Left cardiac atrium (tissue), 4 donors: ENCODE measurements around the gene NCEH1. TPM values are rescaled to one million over a fixed set of nuclear protein-coding genes. Genes with fewer than 3 reads are reported as not detected.
"Not testable (repeated sequence)": the region's sequence is repeated elsewhere in the genome, so short reads cannot be mapped to it uniquely, and the experiment has no call there.

ENCODE experiments used
- ATAC-seq, 2 donors: fragments of 200-7000 bp; cut with Tn5 transposase; one replicate each; pipeline ENCODE4 v1.9.1; 2020; ENCODE audit warnings: mild to moderate bottlenecking in 2 of 2, moderate library complexity in 2 of 2
- DNase-seq: peaks from one replicate; pipeline ENCODE4 v3.0.0-alpha.2; 2020
- intact Hi-C, 2 donors: fragments of 100-400 bp; cut with DNase I; formaldehyde crosslinking; loops; one replicate each; pipeline versions ENCODE4 v1.14.1 to v1.15.1; 2022 to 2023
- long read RNA-seq: library from polyadenylated mRNA; unstranded; transcript quantifications from one replicate; pipeline ENCODE4 v2.0.0, GENCODE V29; 2021
- total RNA-seq, 2 donors: library from RNA; stranded (reverse); fragmentation: NEBNext Ultra II Directional; extraction: Animal tissue kit (Norgen Biotek cat#: 25700); gene quantifications; one replicate each; pipeline ENCODE4 v1.2.1, GENCODE V29; 2021
- donor health status: DM: no; HTN: yes; CAD: no.
- donor health status: DM: no; HTN: yes; CAD: no; lungs with severe emphysema.
- donor health status: DM: yes; HTN: yes; CAD: no.
- donor health status: Dilated cardiomyopathy.

NCEH1 gene, protein sequence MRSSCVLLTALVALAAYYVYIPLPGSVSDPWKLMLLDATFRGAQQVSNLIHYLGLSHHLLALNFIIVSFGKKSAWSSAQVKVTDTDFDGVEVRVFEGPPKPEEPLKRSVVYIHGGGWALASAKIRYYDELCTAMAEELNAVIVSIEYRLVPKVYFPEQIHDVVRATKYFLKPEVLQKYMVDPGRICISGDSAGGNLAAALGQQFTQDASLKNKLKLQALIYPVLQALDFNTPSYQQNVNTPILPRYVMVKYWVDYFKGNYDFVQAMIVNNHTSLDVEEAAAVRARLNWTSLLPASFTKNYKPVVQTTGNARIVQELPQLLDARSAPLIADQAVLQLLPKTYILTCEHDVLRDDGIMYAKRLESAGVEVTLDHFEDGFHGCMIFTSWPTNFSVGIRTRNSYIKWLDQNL
- 10 to 100 TPM; 21.4 to 25.5 TPM for total RNA-seq
- long read RNA-seq, full-length matches to known transcripts: 10 of 12 reads
- long read RNA-seq, partial matches to known transcripts: 0 of 12 reads
- long read RNA-seq, other reads (novel, unspliced or antisense): 2 of 12 reads

DNA sequence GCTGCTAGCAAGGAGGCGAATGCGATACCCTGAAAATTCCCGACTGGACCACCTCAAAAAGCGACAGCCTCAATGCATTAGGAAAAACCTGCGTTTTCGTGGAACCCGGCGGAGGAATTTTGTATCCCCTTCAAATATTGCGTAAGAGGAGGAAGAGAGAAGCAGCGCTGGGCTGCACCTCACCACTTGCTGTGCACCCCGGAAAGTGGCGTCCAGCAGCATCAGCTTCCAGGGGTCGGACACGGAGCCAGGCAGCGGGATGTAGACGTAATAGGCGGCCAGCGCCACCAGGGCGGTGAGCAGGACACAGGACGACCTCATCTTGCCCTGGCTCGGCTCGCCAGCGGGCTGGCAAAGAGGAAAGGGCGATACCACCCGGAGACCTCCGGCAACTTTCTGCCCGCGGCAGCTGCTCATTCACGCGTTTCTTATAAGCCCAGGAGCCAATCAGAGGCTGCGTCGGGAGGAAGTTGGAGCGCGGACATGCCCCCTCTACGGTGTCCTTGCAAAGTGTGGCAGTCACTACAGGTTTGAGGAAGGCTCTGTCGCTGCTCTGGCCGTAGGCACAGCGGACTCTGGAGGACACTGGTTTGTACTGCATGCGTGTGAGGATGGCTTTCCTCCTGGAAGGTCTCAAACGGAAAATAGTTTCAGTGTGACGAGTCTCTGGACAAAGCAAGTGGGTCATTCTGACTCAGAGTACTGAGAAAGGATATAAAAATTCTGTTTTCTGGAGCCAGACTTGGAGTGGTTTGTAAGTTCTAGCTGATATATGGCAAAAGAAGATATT, at the start of gene NCEH1:
Gene NCEH1 (minus strand): TSS at position 404 of the 790 bp plus-strand sequence. CDS start 83 bp downstream, at position 321.
- ATAC-seq (peak; percentile 98), DNase-seq (peak; percentile 92)
- intact Hi-C loops: loop anchor here in 1 of 2 donors (5.0 kb wide), 1 partner anchor 39 kb away; no protein-coding TSS in a partner anchor

- ATAC-seq, intact Hi-C loops: not testable (repeated sequence)
Measured at GRCh38 chr3:172760416-172760815, 49.5 kb upstream of the NCEH1 start.

DNA sequence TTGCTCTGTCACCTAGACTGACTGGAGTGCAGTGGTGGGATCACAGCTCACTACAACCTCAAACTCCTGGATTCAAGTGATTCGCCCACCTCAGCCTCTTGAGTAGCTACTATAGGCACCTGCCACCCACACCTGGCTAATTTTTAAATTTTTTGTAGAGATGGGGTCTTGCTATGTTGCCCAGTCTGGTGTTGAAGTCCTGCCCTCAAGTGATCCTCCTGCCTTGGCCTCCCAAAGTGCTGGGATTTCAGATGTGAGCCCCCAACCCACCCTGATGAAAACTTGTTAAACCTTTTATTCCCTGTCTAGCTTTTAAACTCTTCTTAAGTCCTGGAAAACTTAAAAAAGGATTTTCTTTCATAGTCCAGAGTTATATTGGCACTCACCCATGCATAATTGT, 42.3 kb upstream of the NCEH1 start:
- intact Hi-C loops: no loop called here
- ATAC-seq (no peak), DNase-seq (no peak)

More at GRCh38 chr3:172760416-172760815, 49.5 kb upstream of the NCEH1 start:
- not testable (repeated sequence) for DNase-seq

GRCh38 chr3:172752651-172753050, 41.8 kb upstream of the NCEH1 start:
- intact Hi-C loops: no loop called here
- DNase-seq: no peak
- no peak for ATAC-seq

- ATAC-seq: peak in 1 of 2 donors; percentile 30
- intact Hi-C loops: no loop called here
- DNase-seq: no peak
Measured at GRCh38 chr3:172751175-172751704, 40.4 kb upstream of the NCEH1 start.

DNA sequence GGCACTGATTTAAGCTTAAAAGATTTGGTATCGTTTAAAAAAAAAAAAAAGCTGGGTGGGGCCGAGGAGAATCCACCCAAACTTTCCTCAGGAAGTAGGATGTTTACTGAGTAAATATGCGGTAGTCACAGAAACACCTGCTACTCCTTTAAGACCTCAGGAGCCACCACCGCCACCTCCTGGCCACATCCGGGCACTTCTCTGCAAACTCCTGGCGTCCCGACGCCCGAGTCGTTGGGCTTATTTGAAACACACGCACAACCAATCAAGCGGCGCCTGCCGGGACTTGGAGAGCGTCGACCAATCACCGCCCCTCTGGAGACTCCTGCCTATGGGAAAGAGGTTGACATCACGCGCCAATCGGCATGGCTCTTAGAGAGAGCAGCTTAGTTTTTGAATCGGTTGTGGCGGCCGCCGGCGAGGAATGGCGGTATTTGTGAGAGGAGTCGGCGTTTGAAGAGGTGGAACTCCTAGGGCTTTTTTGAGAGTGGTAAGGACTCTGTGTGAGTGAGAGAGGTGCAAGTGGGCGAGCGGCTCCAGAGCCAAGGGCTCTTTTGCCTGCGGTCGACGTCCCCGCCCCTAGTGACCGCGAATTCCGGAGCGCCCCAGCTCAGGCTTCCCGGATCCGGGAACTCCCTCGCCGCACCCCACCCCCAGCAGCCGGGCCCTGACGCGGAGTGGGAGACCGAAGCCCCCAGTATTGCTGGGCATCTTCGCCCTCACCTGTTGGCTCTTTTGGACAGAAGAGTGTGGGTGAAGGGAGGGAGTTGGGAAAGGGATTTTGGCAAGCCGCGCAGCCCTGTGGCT, 39.7 kb upstream of the NCEH1 start, which contains the start of gene ECT2:
Gene ECT2 (plus strand): TSS at position 359 of the 807 bp plus-strand sequence. CDS start 3,805 bp downstream, outside the sequence.
- ATAC-seq (peak; percentile 98 to 99), DNase-seq (peak; percentile 100)
- intact Hi-C loops: loop anchor here in 1 of 2 donors (1.0 kb wide), 1 partner anchor 76 kb away; no protein-coding TSS in a partner anchor

DNA sequence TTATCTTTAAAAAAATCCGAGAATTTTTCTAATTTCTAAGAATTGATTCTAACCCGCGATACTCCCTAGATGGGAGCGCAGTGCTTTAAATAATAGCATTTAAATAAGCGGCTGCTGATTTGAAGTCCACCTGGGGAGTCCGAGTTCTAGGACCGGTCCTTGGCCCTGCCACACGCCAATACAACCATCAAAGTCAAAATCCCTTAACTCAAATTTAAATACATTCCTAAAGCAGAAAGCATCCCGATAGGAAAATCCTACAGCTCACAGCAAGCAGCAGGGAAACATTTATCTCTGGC, 39.2 kb upstream of the NCEH1 start:
- no peak for DNase-seq
- intact Hi-C loops: loop anchor here in 1 of 2 donors (1.0 kb wide), 1 partner anchor 76 kb away; no protein-coding TSS in a partner anchor
- peak in 1 of 2 donors; percentile 0 for ATAC-seq

DNA sequence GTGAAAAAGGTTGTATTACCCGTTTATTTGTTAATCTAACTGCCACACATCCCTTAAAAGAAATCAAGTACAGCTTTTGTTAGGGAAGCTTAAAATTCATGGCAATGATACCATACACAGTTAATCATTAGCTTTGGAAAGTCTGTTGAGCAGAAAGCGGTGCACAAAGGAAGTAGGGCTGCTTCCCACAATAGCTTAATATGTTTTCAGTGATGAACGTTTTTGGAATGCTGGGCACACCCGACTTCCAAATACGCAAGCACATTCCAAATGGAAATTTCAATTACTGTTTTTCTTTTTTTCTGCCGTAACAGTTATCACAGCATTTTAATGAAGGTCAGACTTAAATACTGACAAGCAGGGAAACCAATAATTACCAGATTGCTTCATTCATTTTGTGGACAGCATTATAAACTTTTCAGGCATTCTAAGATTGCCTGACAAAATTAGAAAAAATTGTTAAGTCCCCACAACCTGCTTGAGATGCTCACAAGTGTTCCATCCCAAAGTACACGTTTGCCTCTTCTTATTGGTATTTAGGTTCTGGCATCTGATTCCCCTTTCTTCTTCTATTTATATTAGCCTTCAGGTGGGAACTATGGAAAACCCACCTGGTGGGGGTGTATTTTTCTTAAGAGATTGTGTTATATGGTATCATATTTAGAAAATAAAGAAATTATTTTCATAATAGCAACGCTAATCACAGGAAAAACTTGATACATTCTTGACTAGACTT, 38.5 kb upstream of the NCEH1 start:
- peak in 1 of 2 donors; percentile 64 for ATAC-seq
- intact Hi-C loops: no loop called here
- DNase-seq: peak; percentile 25

- no peak for DNase-seq
- ATAC-seq: no peak
- intact Hi-C loops: no loop called here
Measured at GRCh38 chr3:172746475-172746874, 35.6 kb upstream of the NCEH1 start.

DNA sequence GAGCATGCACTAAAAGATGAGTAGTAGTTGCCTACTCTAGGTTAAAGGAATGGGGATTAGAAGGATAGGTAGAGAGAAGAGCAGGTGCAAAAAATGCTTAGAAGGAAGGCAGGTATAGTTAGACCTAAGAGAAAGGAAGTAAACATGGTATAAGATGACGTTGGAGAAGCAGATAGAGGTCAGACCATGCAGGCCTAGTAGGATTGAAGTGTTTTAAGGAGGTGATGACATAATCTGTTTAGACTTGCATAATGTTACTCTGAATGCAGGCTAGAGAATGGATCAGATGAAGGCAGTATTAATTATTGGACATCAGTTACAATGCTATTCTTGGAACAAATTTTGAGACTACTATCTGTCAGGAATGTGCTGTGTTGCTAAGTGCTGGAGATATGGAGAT, 28.6 kb upstream of the NCEH1 start:
- no peak for ATAC-seq
- no peak for DNase-seq
- intact Hi-C loops: no loop called here

- no peak for ATAC-seq
- intact Hi-C loops: no loop called here
- no peak for DNase-seq
Measured at GRCh38 chr3:172735014-172735413, 24.1 kb upstream of the NCEH1 start.

- ATAC-seq (no peak), DNase-seq (no peak)
- intact Hi-C loops: no loop called here
Measured at GRCh38 chr3:172726380-172726779, 15.5 kb upstream of the NCEH1 start.

DNA sequence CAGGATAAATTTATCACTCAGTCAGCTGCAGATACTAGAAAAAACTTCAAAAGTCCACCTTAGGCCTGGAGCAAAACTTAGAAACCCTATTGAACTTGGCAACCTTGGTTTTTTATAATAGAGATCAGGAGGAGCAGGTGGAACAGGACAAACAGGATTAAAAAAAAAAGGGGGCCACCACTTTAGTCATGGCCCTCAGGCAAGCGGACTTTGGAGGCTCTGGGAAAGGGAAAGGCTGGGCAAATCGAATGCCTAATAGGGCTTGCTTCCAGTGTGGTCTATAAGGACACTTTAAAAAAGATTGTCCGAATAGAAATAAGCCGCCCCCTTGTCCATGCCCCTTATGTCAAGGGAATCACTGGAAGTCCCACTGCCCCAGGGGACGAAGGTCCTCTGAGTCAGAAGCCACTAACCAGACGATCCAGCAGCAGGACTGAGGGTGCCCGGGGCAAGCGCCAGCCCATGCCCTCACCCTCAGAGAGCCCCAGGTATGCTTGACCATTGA, 11.7 kb upstream of the NCEH1 start:
- ATAC-seq, intact Hi-C loops, DNase-seq: not testable (repeated sequence)

DNA sequence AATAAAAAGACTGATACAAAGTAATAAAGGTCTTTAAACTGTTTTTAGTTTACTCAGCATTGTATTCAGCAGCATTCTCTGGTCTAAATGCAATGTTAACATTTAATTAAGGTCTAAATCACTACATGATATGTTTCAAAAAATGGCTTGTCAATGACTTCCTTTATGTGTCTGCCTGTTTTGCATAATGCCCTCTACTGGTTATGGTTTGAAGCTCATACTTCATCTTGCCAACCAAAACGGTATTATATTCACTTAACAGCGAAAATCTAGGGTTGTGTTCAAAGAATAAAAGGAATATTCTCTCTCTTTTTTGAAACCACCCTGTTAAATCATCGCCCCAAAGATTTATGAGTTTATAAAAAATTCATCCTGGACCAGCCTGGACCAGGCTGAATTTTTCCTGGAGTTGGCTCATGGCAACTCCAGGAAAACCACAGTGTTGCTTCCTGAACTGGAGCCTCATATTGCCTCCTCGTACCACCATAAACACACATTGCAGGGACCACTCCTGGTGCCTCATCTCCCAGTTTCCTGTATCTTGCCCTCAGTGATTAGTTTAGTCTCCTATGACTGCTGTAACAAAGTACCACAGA, 6.7 kb upstream of the NCEH1 start:
- intact Hi-C loops: no loop called here

DNA sequence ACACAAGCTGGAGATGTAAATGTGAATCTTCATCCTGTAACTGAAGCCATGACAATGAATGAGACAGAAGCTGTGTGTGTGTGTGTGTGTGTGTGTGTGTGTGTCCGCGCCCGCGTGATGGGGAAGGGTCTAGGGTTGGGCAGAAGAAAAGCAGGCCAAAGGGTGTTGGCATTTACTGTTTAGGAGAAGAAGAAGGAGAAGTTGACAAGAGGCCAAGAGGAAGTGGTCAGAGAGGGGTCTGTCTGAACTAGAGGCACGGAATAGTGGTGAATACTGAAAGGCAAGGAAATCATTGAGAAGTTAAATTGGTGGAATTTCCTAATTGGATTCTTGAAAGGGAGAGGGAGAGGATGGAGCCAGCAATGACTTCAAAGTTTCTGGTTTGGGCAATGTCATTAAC, 5.6 kb upstream of the NCEH1 start:
- ATAC-seq: peak; percentile 55 to 83
- no peak for DNase-seq
- intact Hi-C loops: no loop called here

More for the DNA sequence above, 6.7 kb upstream of the NCEH1 start:
- no peak for DNase-seq
- ATAC-seq: no peak

DNA sequence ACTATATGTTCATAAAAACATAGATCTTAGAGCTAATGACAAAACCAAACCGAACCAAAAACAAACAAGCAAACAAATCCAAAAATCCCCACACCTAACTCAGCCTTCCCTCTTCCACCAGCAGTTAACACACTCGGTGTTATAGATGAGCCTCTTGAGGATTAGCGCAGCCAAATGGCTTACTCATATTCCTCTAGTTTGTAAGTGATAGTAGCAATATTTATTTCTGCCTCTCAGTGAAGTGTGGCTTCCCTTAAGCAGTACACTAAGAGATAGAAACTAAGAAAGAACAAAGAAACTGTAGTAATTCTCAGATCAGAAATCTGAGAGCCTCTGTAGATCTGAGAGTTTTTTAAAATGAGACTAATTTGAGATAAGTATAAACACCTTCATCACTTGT, 2.4 kb upstream of the NCEH1 start:
- intact Hi-C loops: loop anchor here in 1 of 2 donors (5.0 kb wide), 1 partner anchor 41 kb away; no protein-coding TSS in a partner anchor
- DNase-seq (no peak), ATAC-seq (no peak)

- DNase-seq (no peak), ATAC-seq (peak in 1 of 2 donors; percentile 18)
- intact Hi-C loops: loop anchor here in 1 of 2 donors (5.0 kb wide), 1 partner anchor 39 kb away; no protein-coding TSS in a partner anchor
Measured at GRCh38 chr3:172711454-172711795, 558 bp upstream of the NCEH1 start.
